CD4-positive, CD25-positive, alpha-beta regulatory T cell (primary cell): ENCODE results near the gene ASNS. TPM values are rescaled to one million over a fixed set of nuclear protein-coding genes. Genes with fewer than 3 reads are reported as not detected.
A peak's percentile ranks its signal among the peaks of the same experiment; 100 is the strongest.
"Not testable (repeated sequence)": the region's sequence is repeated elsewhere in the genome, so short reads cannot be mapped to it uniquely, and the experiment has no call there.

Source experiments
- ATAC-seq, 2 donors: fragments of 150-1000 bp; cut with Tn5 transposase; one replicate each; pipeline ENCODE4 v1.10.0; 2021; ENCODE audit warnings: low read depth in 2 of 2, moderate number of reproducible peaks in 2 of 2, moderate library complexity in 1 of 2
- DNase-seq, 3 donors: peaks; one replicate each; pipeline versions ENCODE4 v3.0.0 to v3.0.0-alpha.2; 2012 to 2022; ENCODE audit warnings: mixed read lengths in 1 of 3
- H3K27ac ChIP-seq: one replicate; pipeline ENCODE4 v1.7.0; 2013; ENCODE audit warnings: mild to moderate bottlenecking, low read length; ENCODE audit not compliant: insufficient read depth, poor library complexity, severe bottlenecking
- H3K27me3 ChIP-seq: one replicate; pipeline ENCODE4 v1.7.0; 2013; ENCODE audit warnings: low read length; ENCODE audit not compliant: control insufficient read depth, insufficient read depth
- H3K36me3 ChIP-seq: one replicate; pipeline ENCODE4 v1.7.0; 2013; ENCODE audit warnings: mild to moderate bottlenecking, low read length, moderate library complexity; ENCODE audit not compliant: control insufficient read depth, insufficient read depth
- H3K4me1 ChIP-seq: 2 replicates; pipeline ENCODE4 v1.7.0; 2013; ENCODE audit warnings: mild to moderate bottlenecking, low read length; ENCODE audit not compliant: insufficient read depth, control insufficient read depth, poor library complexity, severe bottlenecking
- H3K4me3 ChIP-seq: one replicate; pipeline ENCODE4 v1.7.0; 2013; ENCODE audit warnings: low read depth, mild to moderate bottlenecking, low read length, moderate library complexity
- H3K9me3 ChIP-seq, 2 experiments: 1 replicate in 1 of 2; 2 replicates in 1 of 2; pipeline ENCODE4 v1.7.0; 2013; ENCODE audit warnings: low read length in 2 of 2, mild to moderate bottlenecking in 1 of 2, moderate library complexity in 1 of 2; ENCODE audit not compliant: control insufficient read depth in 2 of 2
- H3K27ac Mint-ChIP-seq, 3 donors: one replicate each; pipeline ENCODE4 v1.8.0; 2020 to 2022; ENCODE audit warnings: mild to moderate bottlenecking in 3 of 3, mixed read lengths in 3 of 3, moderate library complexity in 2 of 3
- H3K27me3 Mint-ChIP-seq: one replicate; pipeline ENCODE4 v1.8.0; 2022; ENCODE audit warnings: mild to moderate bottlenecking, mixed read lengths
- H3K36me3 Mint-ChIP-seq: one replicate; pipeline ENCODE4 v1.8.0; 2020; ENCODE audit warnings: mixed read lengths
- H3K4me1 Mint-ChIP-seq, 4 donors: one replicate each; pipeline ENCODE4 v1.8.0; 2020 to 2022; ENCODE audit warnings: mixed read lengths in 4 of 4, mild to moderate bottlenecking in 1 of 4
- H3K4me3 Mint-ChIP-seq, 4 donors: one replicate each; pipeline ENCODE4 v1.8.0; 2020 to 2022; ENCODE audit warnings: mild to moderate bottlenecking in 4 of 4, mixed read lengths in 4 of 4, moderate library complexity in 3 of 4
- H3K9me3 Mint-ChIP-seq, 7 donors: one replicate each; pipeline ENCODE4 v1.8.0; 2020 to 2022; ENCODE audit warnings: mixed read lengths in 7 of 7, mild to moderate bottlenecking in 3 of 7, moderate library complexity in 2 of 7
- polyA plus RNA-seq, 4 donors: library from polyadenylated mRNA; unstranded; fragments of 300-500 nt; fragmentation: Illumina TruSeq; gene quantifications; one replicate each; pipeline ENCODE4 v1.2.3, GENCODE V29; 2021
- total RNA-seq: library from RNA; stranded (reverse); gene quantifications from one replicate; pipeline ENCODE4 v1.2.3, GENCODE V29; 2022

The ASNS gene
- total and polyA plus RNA-seq, 5 donors from 2014 or later: 15.8 to 43.6 (median 33.8) TPM

DNA sequence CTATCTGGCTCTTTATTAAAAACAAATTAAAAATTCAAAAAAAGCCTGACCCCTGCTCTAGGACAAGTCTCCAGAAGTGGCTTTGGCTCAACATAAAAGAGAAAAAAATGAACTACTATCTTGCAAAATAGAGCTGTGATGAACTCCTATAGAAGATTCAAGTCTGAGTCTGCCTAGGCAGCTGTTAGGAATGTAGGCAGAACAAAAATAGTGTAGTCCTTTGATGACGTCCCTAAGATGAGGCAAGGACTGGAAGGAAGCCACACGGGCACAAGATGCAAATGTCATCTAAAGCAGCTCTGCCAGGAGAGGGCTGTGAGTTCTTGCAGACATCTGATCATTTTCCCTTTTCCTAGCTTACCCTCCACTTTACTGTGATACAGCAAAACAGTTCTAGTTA is 20.5 kb downstream of the ASNS start:
- ATAC-seq: no peak
- Mint-ChIP-seq H3K27me3 (peaks cover 2% of the 10 kb centered on the region), H3K9me3 (no peaks in the 10 kb centered on the region), H3K4me1 (no peaks in the 10 kb centered on the region), H3K27ac (peak overlapping the region in 1 of 3 donors; percentile 13), H3K4me3 (no peak overlapping the region), H3K36me3 (peaks cover 46% of the 10 kb centered on the region)
- no peak overlapping the region for H3K4me3 ChIP-seq
- no peak for DNase-seq
- no peaks in the 10 kb centered on the region for H3K27me3 ChIP-seq
- H3K27ac ChIP-seq: no peak overlapping the region
- no peaks in the 10 kb centered on the region for H3K4me1 ChIP-seq
- peaks cover 51% of the 10 kb centered on the region for H3K36me3 ChIP-seq
- H3K9me3 ChIP-seq: no peaks in the 10 kb centered on the region

DNA sequence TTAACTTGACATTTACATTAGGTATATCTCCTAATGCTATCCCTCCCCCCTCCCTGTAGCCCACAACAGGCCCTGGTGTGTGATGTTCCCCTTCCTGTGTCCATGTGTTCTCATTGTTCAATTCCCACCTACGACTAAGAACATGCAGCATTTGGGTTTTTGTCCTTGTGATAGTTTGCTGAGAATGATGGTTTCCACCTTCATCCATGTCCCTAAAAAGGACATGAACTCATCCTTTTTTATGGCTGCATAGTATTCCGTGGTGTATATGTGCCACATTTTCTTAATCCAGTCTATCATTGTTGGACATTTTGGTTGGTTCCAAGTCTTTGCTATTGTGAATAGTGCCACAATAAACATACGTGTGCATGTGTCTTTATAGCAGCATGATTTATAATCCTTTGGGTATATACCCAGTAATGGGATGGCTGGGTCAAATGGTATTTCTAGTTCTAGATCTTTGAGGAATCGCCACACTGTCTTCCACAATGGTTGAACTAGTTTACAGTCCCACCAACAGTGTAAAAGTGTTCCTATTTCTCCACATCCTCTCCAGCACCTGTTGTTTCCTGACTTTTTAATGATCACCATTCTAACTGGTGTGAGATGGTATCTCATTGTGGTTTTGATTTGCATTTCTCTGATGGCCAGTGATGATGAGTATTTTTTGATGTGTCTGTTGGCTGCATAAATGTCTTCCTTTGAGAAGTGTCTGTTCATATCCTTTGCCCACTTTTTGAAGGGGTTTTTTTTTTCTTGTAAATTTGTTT is 21.8 kb downstream of the ASNS start:
- not testable (repeated sequence) for DNase-seq, H3K27ac ChIP-seq, ATAC-seq, H3K4me1 ChIP-seq, H3K27me3 ChIP-seq, H3K9me3 Mint-ChIP-seq, H3K4me3 Mint-ChIP-seq, H3K4me1 Mint-ChIP-seq, H3K27ac Mint-ChIP-seq, H3K9me3 ChIP-seq, H3K4me3 ChIP-seq, H3K27me3 Mint-ChIP-seq
- H3K36me3 ChIP-seq: peaks cover 41% of the 10 kb centered on the region
- H3K36me3 Mint-ChIP-seq: peaks cover 38% of the 10 kb centered on the region

DNA sequence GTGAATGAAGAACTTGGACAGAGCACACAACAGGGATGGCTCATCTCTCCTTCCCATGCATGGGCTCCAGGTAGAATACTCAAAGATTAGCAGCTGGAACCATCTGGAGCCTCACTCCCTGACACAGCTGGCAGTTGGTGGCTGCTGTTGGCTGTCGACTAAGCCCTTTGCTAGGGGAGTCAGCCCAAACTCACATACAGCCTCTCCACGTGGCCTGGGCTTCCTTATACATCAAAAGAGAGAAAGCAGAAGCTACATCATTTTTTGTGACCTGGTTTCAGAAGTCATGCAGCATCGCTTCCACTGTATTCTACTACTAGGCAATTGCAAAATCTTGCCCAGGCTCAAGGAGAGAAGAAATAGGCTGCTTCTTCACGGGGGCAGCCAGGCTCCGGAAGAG is 24.4 kb downstream of the ASNS start:
- Mint-ChIP-seq H3K4me3 (no peak overlapping the region), H3K4me1 (no peaks in the 10 kb centered on the region), H3K27ac (no peak overlapping the region), H3K27me3 (peaks cover 11% of the 10 kb centered on the region), H3K9me3 (no peaks in the 10 kb centered on the region), H3K36me3 (peaks cover 19% of the 10 kb centered on the region)
- no peaks in the 10 kb centered on the region for H3K4me1 ChIP-seq
- no peak overlapping the region for H3K27ac ChIP-seq
- ATAC-seq: no peak
- DNase-seq: no peak
- no peaks in the 10 kb centered on the region for H3K27me3 ChIP-seq
- peaks cover 15% of the 10 kb centered on the region for H3K36me3 ChIP-seq
- no peak overlapping the region for H3K4me3 ChIP-seq
- no peaks in the 10 kb centered on the region for H3K9me3 ChIP-seq

DNA sequence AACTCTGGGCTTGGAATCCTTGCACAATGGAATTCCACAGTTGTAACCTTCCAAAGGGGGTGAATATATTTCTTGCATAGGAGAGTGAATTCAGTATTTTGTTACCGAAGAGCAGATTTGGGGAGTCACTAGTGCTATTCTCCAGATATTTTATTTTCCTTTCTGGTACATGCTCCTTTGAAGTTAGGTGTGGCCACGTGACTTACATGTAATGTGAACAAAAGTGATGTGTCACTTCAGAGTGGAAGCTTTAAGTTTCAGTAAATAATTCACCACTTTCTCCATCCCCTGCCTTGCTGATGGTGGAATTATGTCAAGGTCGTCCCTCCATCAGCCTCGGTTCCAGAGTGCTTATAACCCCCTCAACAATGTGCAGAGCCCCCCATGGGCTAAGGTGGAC is 25.3 kb downstream of the ASNS start:
- H3K4me3 Mint-ChIP-seq: no peak overlapping the region
- no peaks in the 10 kb centered on the region for H3K27me3 ChIP-seq
- peak overlapping the region in 1 of 3 donors; percentile 38 for H3K27ac Mint-ChIP-seq
- no peak overlapping the region for H3K27ac ChIP-seq
- no peaks in the 10 kb centered on the region for H3K4me1 Mint-ChIP-seq
- H3K4me1 ChIP-seq: no peaks in the 10 kb centered on the region
- H3K36me3 Mint-ChIP-seq: peaks cover 11% of the 10 kb centered on the region
- no peak overlapping the region for H3K4me3 ChIP-seq
- peaks cover 11% of the 10 kb centered on the region for H3K27me3 Mint-ChIP-seq
- no peaks in the 10 kb centered on the region for H3K9me3 ChIP-seq
- ATAC-seq: no peak
- no peak for DNase-seq
- peaks cover 8% of the 10 kb centered on the region for H3K36me3 ChIP-seq
- H3K9me3 Mint-ChIP-seq: no peaks in the 10 kb centered on the region

DNA sequence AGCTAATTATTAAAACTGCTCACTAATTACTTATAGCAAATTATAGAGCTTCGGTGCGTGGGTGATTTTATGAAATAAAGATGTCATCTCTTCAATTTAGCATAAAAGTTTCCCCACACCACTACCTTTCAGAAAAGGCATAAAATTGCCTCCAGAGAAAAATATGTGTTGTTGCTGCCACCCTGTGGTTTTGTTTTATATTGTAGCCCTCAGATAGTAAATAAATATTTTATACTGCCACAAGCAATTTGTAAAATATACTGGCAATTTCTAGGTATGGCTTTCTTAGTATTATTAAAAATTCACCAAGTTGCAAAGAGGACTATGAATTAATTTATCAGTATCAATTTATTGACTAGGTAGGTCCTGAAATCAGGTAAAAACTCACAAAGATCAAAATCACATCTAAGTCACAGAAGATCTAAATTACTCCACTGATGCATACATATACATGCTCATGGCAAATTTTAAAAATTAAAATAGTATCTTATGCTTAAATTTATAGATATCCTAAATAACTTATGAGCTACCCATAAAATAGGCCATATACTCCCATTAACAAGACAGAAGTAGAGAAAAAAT is 26.5 kb downstream of the ASNS start:
- peaks cover 15% of the 10 kb centered on the region for H3K27me3 Mint-ChIP-seq
- Histone ChIP-seq H3K36me3 (no peaks in the 10 kb centered on the region), H3K27me3 (peaks cover 3% of the 10 kb centered on the region), H3K4me1 (no peaks in the 10 kb centered on the region), H3K27ac (no peak overlapping the region), H3K9me3 (no peaks in the 10 kb centered on the region), H3K4me3 (no peak overlapping the region)
- peaks cover 0 to 3% (median 0%) of the 10 kb centered on the region in 7 donors for H3K9me3 Mint-ChIP-seq
- H3K4me1 Mint-ChIP-seq: no peaks in the 10 kb centered on the region
- no peak overlapping the region for H3K27ac Mint-ChIP-seq
- peaks cover under 1% of the 10 kb centered on the region for H3K36me3 Mint-ChIP-seq
- ATAC-seq: no peak
- peak in 2 of 3 donors; percentile 10 to 41 for DNase-seq
- no peak overlapping the region for H3K4me3 Mint-ChIP-seq

DNA sequence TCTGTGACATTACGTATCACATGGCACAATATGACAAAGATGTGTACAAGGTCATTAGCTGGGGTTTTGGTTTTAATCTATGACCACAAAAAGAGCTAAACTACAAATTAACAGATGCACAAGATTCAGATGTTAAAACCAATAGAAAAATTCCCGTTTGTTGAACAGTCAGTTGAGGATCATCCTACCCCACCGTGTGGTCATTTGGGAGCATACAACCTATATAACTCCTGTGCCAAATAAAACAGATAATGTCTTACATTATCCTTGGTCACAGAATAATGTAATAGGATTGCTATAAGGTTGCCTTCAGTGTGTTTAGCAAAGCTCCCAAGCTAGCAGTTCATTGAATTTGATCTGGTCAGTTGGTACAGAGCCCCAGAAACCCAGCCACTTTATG is 28.2 kb downstream of the ASNS start:
- Histone ChIP-seq H3K27ac (no peak overlapping the region), H3K4me1 (no peaks in the 10 kb centered on the region), H3K4me3 (no peak overlapping the region), H3K9me3 (no peaks in the 10 kb centered on the region), H3K27me3 (peaks cover 9% of the 10 kb centered on the region), H3K36me3 (no peaks in the 10 kb centered on the region)
- H3K36me3 Mint-ChIP-seq: no peaks in the 10 kb centered on the region
- H3K4me1 Mint-ChIP-seq: no peaks in the 10 kb centered on the region
- H3K9me3 Mint-ChIP-seq: peaks cover 0 to 3% (median 0%) of the 10 kb centered on the region in 7 donors
- no peak overlapping the region for H3K4me3 Mint-ChIP-seq
- no peak for DNase-seq
- H3K27ac Mint-ChIP-seq: no peak overlapping the region
- no peak for ATAC-seq
- H3K27me3 Mint-ChIP-seq: peaks cover 22% of the 10 kb centered on the region

DNA sequence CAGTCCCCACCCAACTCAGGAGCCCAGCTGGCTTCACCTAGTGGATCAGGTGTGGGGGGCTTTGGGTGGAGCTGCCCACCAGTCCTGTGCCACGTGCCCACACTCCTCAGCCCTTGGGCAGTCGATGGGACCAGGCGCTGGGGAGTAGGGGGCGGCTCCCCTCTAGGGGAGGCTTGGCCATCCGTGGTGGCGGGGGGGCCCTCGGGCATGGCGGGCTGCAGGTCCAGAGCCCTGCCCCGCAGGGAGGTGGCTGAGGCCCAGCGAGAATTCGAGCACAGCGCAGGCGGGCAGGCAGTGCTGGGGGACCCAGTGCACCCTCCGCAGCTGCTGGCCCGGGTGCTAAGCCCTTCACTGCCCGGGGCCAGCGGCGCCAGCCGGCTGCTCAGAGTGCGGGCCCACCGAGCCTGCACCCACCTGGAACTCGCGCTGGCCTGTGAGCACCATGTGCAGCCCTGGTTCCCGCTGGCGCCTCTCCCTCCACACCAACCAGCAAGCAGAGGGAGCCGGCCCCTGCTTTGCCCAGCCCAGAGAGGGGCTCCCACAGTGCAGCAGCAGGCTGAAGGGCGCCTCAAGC is 29.3 kb downstream of the ASNS start:
- Mint-ChIP-seq H3K4me3 (no peak overlapping the region), H3K9me3 (peaks cover 0 to 3% (median 0%) of the 10 kb centered on the region in 7 donors), H3K27ac (no peak overlapping the region), H3K27me3 (peaks cover 28% of the 10 kb centered on the region), H3K4me1 (no peaks in the 10 kb centered on the region), H3K36me3 (no peaks in the 10 kb centered on the region)
- Histone ChIP-seq H3K27me3 (peaks cover 9% of the 10 kb centered on the region), H3K36me3 (no peaks in the 10 kb centered on the region), H3K4me1 (no peaks in the 10 kb centered on the region), H3K4me3 (no peak overlapping the region), H3K9me3 (no peaks in the 10 kb centered on the region), H3K27ac (no peak overlapping the region)
- DNase-seq (no peak), ATAC-seq (no peak)
